Prostate gland (tissue), 2 donors: ENCODE measurements around the gene GGA3.

Experiments
- POLR2A ChIP-seq: fragments of 450-650 bp; IDR thresholded peaks from one replicate; pipeline ENCODE4 v1.6.1; 2016; ENCODE audit warnings: antibody characterized with exemption, mild to moderate bottlenecking
- POLR2AphosphoS5 ChIP-seq: sonication (generic); formaldehyde crosslinking; IDR thresholded peaks from one replicate; pipeline ENCODE4 v1.6.1; 2017; ENCODE audit warnings: antibody characterized with exemption
- TF ChIP-seq, protein P1 (sequence below), 4 experiments: fragments of 200-600 bp in 2 of 4; fragments of 450-650 bp in 2 of 4; sonication (generic) in 2 of 4; IDR thresholded peaks; 1 replicate in 3 of 4; 2 replicates in 1 of 4; pipeline ENCODE4 v1.5.1; 2016 to 2019; ENCODE audit warnings: antibody characterized with exemption in 4 of 4, mild to moderate bottlenecking in 2 of 4, moderate library complexity in 2 of 4

DNA sequence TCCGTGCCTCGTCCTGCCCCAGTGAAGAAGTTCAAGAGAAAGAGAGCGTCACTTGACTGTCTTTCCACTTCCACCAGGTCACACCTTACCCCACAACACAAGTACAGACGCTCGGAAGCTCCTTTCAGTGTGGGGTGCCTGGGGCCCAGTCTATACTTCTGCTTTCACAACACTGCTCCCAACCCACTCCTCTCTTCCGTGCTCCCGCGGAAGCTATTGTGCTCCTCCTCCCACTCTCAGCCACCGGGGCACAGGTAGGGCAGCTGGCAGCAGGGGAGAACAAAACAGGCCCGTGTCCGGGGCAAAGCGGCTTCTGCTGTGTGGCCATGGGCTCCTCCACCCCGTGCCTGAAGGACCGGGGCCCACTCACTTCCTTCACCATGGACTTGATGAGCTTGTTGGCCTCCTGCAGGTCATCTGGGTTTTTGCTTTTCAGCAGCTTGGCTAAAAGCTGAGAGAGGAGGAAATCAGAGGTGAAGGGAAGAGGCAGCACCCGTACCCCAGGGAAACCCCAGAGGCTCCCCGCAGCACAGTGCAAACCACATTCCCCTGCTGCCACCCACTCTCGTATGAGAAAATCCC lies 18.9 kb downstream of the GGA3 start:
- TF ChIP-seq, protein P1, sequence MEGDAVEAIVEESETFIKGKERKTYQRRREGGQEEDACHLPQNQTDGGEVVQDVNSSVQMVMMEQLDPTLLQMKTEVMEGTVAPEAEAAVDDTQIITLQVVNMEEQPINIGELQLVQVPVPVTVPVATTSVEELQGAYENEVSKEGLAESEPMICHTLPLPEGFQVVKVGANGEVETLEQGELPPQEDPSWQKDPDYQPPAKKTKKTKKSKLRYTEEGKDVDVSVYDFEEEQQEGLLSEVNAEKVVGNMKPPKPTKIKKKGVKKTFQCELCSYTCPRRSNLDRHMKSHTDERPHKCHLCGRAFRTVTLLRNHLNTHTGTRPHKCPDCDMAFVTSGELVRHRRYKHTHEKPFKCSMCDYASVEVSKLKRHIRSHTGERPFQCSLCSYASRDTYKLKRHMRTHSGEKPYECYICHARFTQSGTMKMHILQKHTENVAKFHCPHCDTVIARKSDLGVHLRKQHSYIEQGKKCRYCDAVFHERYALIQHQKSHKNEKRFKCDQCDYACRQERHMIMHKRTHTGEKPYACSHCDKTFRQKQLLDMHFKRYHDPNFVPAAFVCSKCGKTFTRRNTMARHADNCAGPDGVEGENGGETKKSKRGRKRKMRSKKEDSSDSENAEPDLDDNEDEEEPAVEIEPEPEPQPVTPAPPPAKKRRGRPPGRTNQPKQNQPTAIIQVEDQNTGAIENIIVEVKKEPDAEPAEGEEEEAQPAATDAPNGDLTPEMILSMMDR (IDR thresholded peaks at IDR 0.05): no peak
- TF ChIP-seq POLR2AphosphoS5 (no peak), POLR2A (no peak)
